ENCODE measurements around the gene LONP2.

Gene LONP2

GRCh38 chr16:48212033-48212432 is 32.1 kb upstream of the LONP2 start:
- H3K36me3 ChIP-seq (replicated peaks; ENCODE audit: low read depth, low read length): no peaks in the 10 kb centered on the region
- no peak overlapping the region for H3K27ac ChIP-seq (ENCODE audit: low read length)
- no peaks in the 10 kb centered on the region for H4K20me1 ChIP-seq (ENCODE audit: insufficient read depth, low read length)
- H3K27me3 ChIP-seq (ENCODE audit: low read depth, low read length): peaks cover 17% of the 10 kb centered on the region
- no peak overlapping the region for H3K9ac ChIP-seq (ENCODE audit: low read length)
- H3K4me3 ChIP-seq (ENCODE audit: low read length): no peak overlapping the region
- no peak overlapping the region for H2AFZ ChIP-seq (ENCODE audit: low read depth, low read length)
- H3K79me2 ChIP-seq (ENCODE audit: low read length): no peaks in the 10 kb centered on the region
- H3K4me2 ChIP-seq (ENCODE audit: low read length): no peak overlapping the region
- H3K4me1 ChIP-seq (ENCODE audit: low read length): no peaks in the 10 kb centered on the region
- H3K9me3 ChIP-seq (ENCODE audit: insufficient read depth, low read length): no peaks in the 10 kb centered on the region
- TF ChIP-seq, protein P1, sequence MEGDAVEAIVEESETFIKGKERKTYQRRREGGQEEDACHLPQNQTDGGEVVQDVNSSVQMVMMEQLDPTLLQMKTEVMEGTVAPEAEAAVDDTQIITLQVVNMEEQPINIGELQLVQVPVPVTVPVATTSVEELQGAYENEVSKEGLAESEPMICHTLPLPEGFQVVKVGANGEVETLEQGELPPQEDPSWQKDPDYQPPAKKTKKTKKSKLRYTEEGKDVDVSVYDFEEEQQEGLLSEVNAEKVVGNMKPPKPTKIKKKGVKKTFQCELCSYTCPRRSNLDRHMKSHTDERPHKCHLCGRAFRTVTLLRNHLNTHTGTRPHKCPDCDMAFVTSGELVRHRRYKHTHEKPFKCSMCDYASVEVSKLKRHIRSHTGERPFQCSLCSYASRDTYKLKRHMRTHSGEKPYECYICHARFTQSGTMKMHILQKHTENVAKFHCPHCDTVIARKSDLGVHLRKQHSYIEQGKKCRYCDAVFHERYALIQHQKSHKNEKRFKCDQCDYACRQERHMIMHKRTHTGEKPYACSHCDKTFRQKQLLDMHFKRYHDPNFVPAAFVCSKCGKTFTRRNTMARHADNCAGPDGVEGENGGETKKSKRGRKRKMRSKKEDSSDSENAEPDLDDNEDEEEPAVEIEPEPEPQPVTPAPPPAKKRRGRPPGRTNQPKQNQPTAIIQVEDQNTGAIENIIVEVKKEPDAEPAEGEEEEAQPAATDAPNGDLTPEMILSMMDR (IDR thresholded peaks at IDR 0.05; ENCODE audit: low read depth, low read length): no peak
- TF ChIP-seq EZH2phosphoT487 (IDR thresholded peaks at IDR 0.05; ENCODE audit: low read depth): no peak

GRCh38 chr16:48215738-48216137 is 28.4 kb upstream of the LONP2 start:
- no peaks in the 10 kb centered on the region for H3K9me3 ChIP-seq (ENCODE audit: insufficient read depth, low read length)
- no peak overlapping the region for H3K9ac ChIP-seq (ENCODE audit: low read length)
- TF ChIP-seq EZH2phosphoT487 (IDR thresholded peaks at IDR 0.05; ENCODE audit: low read depth): no peak
- TF ChIP-seq, protein P1 (IDR thresholded peaks at IDR 0.05; ENCODE audit: low read depth, low read length): no peak

DNA sequence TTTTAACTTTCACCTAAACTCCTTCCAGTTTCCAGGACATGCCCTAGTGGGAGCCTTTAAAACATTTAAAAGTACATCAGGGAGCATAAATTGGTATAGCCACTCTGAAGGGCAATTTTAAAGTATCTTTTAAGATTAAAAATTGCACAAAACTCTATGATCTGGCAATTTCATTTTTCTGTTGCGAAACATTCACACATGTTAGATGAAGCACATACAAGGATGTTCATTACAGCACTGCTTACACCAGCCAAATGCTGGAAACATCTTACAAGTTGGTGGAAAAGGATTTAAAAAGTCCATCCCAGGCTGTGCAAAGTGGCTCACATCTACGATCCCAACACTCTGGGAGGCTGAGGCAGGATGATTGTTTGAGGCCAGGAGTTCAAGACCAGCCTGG is 26.4 kb upstream of the LONP2 start:
- Histone ChIP-seq H3K4me2 (ENCODE audit: low read length) (no peak overlapping the region), H3K4me3 (ENCODE audit: low read length) (no peak overlapping the region), H2AFZ (ENCODE audit: low read depth, low read length) (no peak overlapping the region), H3K9ac (ENCODE audit: low read length) (no peak overlapping the region), H3K27ac (ENCODE audit: low read length) (no peak overlapping the region), H3K4me1 (ENCODE audit: low read length) (no peaks in the 10 kb centered on the region), H3K36me3 (replicated peaks; ENCODE audit: low read depth, low read length) (no peaks in the 10 kb centered on the region), H3K79me2 (ENCODE audit: low read length) (no peaks in the 10 kb centered on the region), H4K20me1 (ENCODE audit: insufficient read depth, low read length) (no peaks in the 10 kb centered on the region), H3K27me3 (ENCODE audit: low read depth, low read length) (peaks cover 6% of the 10 kb centered on the region; the same call in 1 of the 2 replicates), H3K9me3 (ENCODE audit: insufficient read depth, low read length) (no peaks in the 10 kb centered on the region)
- TF ChIP-seq EZH2phosphoT487 (IDR thresholded peaks at IDR 0.05; ENCODE audit: low read depth): no peak
- TF ChIP-seq, protein P1 (IDR thresholded peaks at IDR 0.05; ENCODE audit: low read depth, low read length): no peak

More at GRCh38 chr16:48215738-48216137, 28.4 kb upstream of the LONP2 start:
- no peak overlapping the region for H2AFZ ChIP-seq (ENCODE audit: low read depth, low read length)
- no peak overlapping the region for H3K27ac ChIP-seq (ENCODE audit: low read length)
- H3K36me3 ChIP-seq (replicated peaks; ENCODE audit: low read depth, low read length): no peaks in the 10 kb centered on the region
- H3K4me3 ChIP-seq (ENCODE audit: low read length): no peak overlapping the region
- no peak overlapping the region for H3K4me2 ChIP-seq (ENCODE audit: low read length)
- H3K27me3 ChIP-seq (ENCODE audit: low read depth, low read length): peaks cover 6% of the 10 kb centered on the region; the same call in 1 of the 2 replicates
- no peaks in the 10 kb centered on the region for H3K4me1 ChIP-seq (ENCODE audit: low read length)
- H3K79me2 ChIP-seq (ENCODE audit: low read length): no peaks in the 10 kb centered on the region
- H4K20me1 ChIP-seq (ENCODE audit: insufficient read depth, low read length): no peaks in the 10 kb centered on the region

DNA sequence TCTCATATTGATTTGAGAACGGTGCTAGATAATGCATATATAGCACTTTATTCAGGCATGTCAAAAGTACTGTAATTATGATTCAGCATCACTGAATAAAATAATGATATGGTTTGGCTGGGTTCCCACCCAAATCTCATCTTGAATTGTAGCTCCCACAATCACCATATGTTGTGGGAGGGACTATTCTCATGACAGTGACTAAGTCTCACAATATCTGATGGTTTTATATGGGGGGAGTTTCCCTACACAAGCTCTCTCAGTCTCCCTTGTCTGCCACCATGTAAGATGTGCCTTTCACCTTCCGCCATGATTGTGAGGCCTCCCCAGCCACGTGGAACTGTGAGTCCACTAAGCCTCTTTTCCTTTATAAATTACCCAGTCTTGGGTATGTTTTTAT is 25.6 kb upstream of the LONP2 start:
- Histone ChIP-seq H3K27ac (ENCODE audit: low read length) (no peak overlapping the region), H3K9me3 (ENCODE audit: insufficient read depth, low read length) (no peaks in the 10 kb centered on the region), H2AFZ (ENCODE audit: low read depth, low read length) (no peak overlapping the region), H3K4me1 (ENCODE audit: low read length) (no peaks in the 10 kb centered on the region), H4K20me1 (ENCODE audit: insufficient read depth, low read length) (no peaks in the 10 kb centered on the region), H3K9ac (ENCODE audit: low read length) (no peak overlapping the region), H3K4me3 (ENCODE audit: low read length) (no peak overlapping the region), H3K79me2 (ENCODE audit: low read length) (no peaks in the 10 kb centered on the region), H3K4me2 (ENCODE audit: low read length) (no peak overlapping the region), H3K36me3 (replicated peaks; ENCODE audit: low read depth, low read length) (no peaks in the 10 kb centered on the region), H3K27me3 (ENCODE audit: low read depth, low read length) (peaks cover 6% of the 10 kb centered on the region; the same call in 1 of the 2 replicates)
- TF ChIP-seq, protein P1 (IDR thresholded peaks at IDR 0.05; ENCODE audit: low read depth, low read length): no peak
- no peak for TF ChIP-seq EZH2phosphoT487 (IDR thresholded peaks at IDR 0.05; ENCODE audit: low read depth)

Data from OCI-LY3 (cell line).